Neuron (in vitro differentiated cells): ENCODE data around the gene CHST11.

Experiments used
- H2AFZ ChIP-seq: one replicate; pipeline ENCODE4 v1.6.1; 2013; ENCODE audit warnings: low read depth, mild to moderate bottlenecking, inconsistent platforms, low read length, moderate library complexity
- H3K27me3 ChIP-seq: one replicate; pipeline ENCODE4 v1.6.1; 2013; ENCODE audit warnings: low read length; ENCODE audit not compliant: insufficient read depth
- H3K36me3 ChIP-seq: one replicate; pipeline ENCODE4 v1.6.1; 2013; ENCODE audit warnings: low read length; ENCODE audit not compliant: insufficient read depth
- H3K4me1 ChIP-seq: one replicate; pipeline ENCODE4 v1.6.1; 2013; ENCODE audit warnings: low read length; ENCODE audit not compliant: insufficient read depth
- H3K4me3 ChIP-seq: 2 replicates; pipeline ENCODE4 v1.5.1; 2013; ENCODE audit warnings: mild to moderate bottlenecking, low read length, moderate library complexity
- H3K9me3 ChIP-seq: one replicate; pipeline ENCODE4 v1.6.1; 2013; ENCODE audit warnings: low read length

Gene CHST11

DNA sequence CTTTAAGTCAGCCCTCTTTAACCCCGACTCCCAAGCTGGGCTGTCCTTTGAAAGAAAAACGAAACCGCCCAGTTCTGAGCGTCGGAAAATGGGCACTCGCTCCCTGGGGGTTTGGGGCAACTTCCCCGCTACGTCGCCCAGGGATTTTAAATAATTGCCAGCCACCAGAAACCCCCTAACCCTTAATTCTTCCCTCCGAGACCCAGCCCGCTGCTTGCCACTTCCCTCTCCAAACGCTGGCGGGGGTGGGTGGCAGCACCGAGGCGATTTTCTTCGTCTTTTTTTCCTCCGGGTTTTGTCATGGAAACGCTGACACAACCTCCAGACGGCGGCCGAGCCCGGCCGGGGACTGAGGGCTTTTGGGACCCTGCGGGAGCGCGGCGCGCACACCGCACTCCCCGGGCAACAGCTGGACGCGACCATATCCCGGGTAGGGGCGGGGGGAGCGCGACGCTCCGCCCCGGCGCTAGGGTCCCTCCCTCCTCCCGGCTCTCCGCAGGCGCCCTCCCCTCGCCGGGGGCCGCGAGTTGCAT lies at the start of gene CHST11:
Gene CHST11 (plus strand): TSS at position 532 of the 533 bp plus-strand sequence.
- peak within 1 kb of the TSS; percentile 90 for H2AFZ ChIP-seq
- H3K27me3 ChIP-seq = no peaks in the 10 kb centered on the region
- peaks cover 30% of the 10 kb centered on the region for H3K4me1 ChIP-seq
- H3K36me3 ChIP-seq = no peaks in the 10 kb centered on the region
- H3K9me3 ChIP-seq = no peaks in the 10 kb centered on the region
- H3K4me3 ChIP-seq = peak within 1 kb of the TSS; percentile 74

DNA sequence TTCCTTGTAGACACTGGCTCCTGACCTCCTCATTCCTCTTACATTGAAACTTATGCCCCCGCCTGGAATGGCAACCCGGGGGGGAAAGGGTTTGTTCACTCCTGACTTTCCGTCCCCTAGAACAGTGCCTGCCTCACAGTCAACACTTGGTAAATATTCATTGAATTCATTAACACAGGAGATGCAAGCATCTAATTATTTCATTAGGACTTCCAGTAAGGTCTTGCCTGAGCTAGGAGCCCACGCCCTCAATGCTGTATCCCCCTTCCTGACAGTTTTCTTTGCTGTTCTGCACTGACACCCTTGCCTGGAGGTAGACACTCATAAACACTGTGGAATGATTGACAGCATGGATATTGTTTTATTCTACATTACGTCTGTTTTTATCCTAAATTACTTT lies 49.3 kb upstream of the CHST11 start:
- no peaks in the 10 kb centered on the region for H3K36me3 ChIP-seq
- H3K4me3 ChIP-seq = no peak overlapping the region
- no peak overlapping the region for H2AFZ ChIP-seq
- H3K4me1 ChIP-seq = no peaks in the 10 kb centered on the region
- no peaks in the 10 kb centered on the region for H3K9me3 ChIP-seq
- no peaks in the 10 kb centered on the region for H3K27me3 ChIP-seq

DNA sequence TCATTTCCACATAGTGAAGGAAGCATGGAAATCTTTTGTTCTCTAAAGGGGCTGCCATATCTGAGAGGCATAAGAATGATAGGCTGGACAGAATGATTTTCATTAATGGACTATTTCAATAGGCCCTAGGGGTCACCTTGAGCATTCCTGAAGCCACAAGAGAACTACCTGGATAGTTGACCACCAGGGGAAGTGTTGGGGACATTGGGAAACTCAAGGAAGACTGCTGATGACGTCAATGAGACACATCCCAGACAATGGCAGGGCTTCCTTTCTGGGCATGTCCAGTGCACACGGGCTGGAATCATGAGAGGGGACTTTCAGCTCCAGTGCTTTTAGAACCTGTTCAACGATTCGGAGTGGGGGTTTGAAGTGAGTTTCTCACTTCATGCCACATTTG lies 48.8 kb upstream of the CHST11 start:
- H2AFZ ChIP-seq = no peak overlapping the region
- no peaks in the 10 kb centered on the region for H3K4me1 ChIP-seq
- no peaks in the 10 kb centered on the region for H3K36me3 ChIP-seq
- H3K4me3 ChIP-seq = no peak overlapping the region
- H3K9me3 ChIP-seq = no peaks in the 10 kb centered on the region
- no peaks in the 10 kb centered on the region for H3K27me3 ChIP-seq

DNA sequence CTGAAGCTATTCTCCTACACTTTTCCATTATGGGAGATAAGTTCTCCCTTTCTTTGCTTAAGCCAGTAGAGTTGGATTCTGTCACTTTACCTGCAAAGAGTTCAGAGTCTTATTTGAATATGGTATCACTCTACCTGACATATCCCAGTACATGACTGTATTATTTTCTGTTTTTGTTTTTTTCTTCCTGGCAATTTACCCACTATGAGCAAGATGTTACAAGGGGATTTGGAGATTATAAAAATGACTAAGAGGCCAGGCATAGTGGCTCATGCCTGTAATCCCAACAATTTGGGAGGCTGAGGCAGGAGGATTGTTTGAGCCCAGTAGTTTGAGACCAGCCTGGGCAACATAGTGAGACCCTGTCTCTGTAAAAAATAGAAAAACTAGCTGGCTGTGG lies 46.4 kb upstream of the CHST11 start:
- Histone ChIP-seq H3K27me3 (peaks cover under 1% of the 10 kb centered on the region), H3K4me3 (no peak overlapping the region), H3K9me3 (no peaks in the 10 kb centered on the region), H2AFZ (no peak overlapping the region), H3K36me3 (no peaks in the 10 kb centered on the region), H3K4me1 (no peaks in the 10 kb centered on the region)

DNA sequence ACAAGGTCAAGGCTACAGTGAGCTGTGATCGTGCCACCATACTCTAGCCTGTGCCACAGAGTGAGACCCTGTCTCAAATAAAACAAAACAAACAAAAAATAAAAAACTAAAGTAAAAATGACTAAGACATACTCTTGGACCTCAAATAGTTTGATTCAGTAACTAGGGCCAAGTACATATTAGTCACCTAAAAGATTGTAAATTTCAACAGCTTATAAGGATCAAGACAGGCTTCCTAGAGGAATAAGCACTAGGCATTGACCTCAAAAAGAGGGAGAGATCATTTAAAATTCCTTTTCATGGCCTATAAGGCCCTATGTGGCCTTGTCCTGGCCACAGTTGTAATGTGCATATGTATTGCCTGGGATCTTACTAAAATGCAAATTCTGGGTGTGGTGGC lies 46.0 kb upstream of the CHST11 start:
- no peaks in the 10 kb centered on the region for H3K36me3 ChIP-seq

DNA sequence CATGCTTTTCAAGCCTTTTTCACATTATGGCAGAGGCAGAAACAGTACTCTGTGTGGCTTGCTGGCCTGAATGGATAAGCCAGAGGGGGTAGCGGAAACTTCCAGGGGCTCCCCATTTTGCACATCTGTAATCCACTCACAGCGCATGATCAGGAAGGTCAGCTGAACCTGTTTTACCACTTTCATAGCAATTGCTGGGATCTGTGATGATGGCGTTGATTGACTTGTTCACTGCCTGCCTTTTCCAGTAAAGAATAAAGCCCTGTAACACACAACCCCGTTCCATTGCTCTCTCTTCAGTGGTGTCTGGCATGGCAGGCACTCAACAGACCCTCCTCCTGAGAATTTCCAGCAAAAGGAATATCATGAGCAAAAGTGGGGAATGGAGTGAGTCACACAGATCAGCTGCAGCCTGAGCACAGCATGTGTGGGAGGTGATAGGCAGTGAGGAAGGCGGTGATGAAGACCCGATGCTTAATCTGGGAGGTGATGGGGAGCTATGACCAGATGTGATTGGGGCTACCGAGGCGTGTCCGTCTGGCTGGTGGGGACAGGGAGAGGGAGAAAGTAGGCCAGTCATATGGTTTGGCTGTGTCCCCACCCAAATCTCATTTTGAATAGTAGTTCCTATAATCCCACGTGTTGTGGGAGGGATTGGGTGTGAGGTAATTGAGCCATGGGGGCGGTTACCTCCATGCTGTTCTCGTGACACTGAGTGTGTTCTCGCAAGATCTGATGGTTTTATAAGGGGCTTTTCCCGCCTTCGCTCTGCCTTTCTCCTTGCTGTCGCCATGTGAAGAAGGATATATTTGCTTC lies 44.7 kb upstream of the CHST11 start:
- no peaks in the 10 kb centered on the region for H3K36me3 ChIP-seq
- peaks cover 8% of the 10 kb centered on the region for H3K27me3 ChIP-seq
- H3K9me3 ChIP-seq = no peaks in the 10 kb centered on the region
- H3K4me3 ChIP-seq = no peak overlapping the region
- no peaks in the 10 kb centered on the region for H3K4me1 ChIP-seq
- H2AFZ ChIP-seq = no peak overlapping the region

More for the DNA sequence above, 46.0 kb upstream of the CHST11 start:
- Histone ChIP-seq H2AFZ (no peak overlapping the region), H3K4me3 (no peak overlapping the region), H3K9me3 (no peaks in the 10 kb centered on the region), H3K4me1 (no peaks in the 10 kb centered on the region), H3K27me3 (peaks cover 5% of the 10 kb centered on the region)

DNA sequence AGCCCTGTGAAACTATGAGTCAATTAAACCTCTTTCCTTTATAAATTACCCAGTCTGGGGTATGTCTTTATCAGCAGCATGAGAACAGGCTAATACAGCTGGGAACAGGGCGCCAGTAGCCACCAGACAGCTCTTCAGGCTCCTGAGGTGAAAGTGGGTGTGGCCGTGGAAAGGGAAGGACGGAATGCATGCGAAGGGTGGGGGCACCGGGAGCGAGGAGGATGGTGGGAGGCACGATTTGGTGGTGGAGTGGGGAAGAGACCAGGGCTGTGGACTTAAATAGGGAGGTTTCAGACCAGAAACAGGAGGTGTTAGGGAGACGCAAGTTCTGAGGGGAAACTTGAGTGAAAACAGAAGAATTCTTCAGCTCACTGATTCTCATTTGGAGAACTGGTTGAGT lies 44.1 kb upstream of the CHST11 start:
- Histone ChIP-seq H3K9me3 (no peaks in the 10 kb centered on the region), H2AFZ (no peak overlapping the region), H3K4me3 (no peak overlapping the region), H3K27me3 (peaks cover 8% of the 10 kb centered on the region), H3K36me3 (no peaks in the 10 kb centered on the region), H3K4me1 (no peaks in the 10 kb centered on the region)

DNA sequence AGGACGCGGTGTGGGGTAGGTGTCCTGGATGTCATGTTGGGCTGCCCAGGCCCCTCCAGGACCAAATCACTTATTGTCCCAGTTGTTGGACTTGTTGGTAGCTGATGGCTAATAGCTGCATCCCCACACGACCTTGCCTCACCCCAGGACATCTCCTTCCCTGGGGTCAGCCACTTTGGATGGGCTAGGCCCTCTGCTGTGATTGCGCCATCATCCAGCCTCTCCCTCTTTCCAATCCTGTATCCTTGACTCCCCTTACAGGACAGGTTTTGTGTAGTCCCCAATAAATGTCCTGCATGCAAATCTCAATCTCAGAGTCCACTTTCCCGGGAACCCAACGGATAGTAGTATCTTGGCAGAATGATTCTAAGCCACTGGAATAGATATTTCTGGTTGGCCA lies 43.4 kb upstream of the CHST11 start:
- Histone ChIP-seq H2AFZ (no peak overlapping the region), H3K36me3 (no peaks in the 10 kb centered on the region), H3K27me3 (peaks cover 8% of the 10 kb centered on the region), H3K4me1 (no peaks in the 10 kb centered on the region), H3K4me3 (no peak overlapping the region), H3K9me3 (no peaks in the 10 kb centered on the region)

DNA sequence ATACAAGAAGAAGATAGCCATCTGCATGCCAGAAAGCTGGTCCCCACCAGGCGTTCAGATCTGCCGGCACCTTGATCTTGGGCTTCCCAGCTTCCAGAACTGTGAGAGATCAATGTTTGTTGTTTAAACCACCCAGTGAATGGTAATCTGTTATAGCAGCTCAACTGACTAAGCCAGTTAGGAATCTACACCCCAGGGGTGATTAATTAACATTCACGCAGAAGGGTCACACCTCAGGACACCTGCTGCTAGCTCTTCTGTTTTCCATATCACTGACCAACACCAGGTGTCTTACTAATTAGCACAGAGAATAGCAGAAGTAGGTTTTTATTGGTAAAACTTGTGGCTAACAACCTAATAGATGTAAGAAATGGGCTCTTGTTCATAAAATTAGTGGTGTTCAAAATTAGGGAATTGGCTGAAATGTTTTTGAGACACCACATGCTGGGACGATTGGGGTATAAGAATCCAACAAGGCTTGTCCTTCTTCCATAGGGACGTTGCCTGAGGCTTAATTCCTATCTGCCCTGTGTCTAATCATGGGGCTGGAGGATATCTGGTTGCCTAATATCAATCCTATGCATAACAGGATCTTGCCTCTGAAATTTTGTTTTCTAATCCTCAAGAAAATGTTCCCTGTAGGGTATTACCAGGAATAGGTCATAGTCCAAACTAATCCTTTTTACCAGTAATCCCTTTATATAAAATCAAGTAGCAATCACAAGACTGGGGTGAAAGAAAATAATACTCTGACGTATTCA lies 42.0 kb upstream of the CHST11 start:
- H3K36me3 ChIP-seq = no peaks in the 10 kb centered on the region
- H3K4me1 ChIP-seq = no peaks in the 10 kb centered on the region
- H2AFZ ChIP-seq = no peak overlapping the region
- H3K27me3 ChIP-seq = peaks cover 8% of the 10 kb centered on the region
- no peak overlapping the region for H3K4me3 ChIP-seq
- no peaks in the 10 kb centered on the region for H3K9me3 ChIP-seq

DNA sequence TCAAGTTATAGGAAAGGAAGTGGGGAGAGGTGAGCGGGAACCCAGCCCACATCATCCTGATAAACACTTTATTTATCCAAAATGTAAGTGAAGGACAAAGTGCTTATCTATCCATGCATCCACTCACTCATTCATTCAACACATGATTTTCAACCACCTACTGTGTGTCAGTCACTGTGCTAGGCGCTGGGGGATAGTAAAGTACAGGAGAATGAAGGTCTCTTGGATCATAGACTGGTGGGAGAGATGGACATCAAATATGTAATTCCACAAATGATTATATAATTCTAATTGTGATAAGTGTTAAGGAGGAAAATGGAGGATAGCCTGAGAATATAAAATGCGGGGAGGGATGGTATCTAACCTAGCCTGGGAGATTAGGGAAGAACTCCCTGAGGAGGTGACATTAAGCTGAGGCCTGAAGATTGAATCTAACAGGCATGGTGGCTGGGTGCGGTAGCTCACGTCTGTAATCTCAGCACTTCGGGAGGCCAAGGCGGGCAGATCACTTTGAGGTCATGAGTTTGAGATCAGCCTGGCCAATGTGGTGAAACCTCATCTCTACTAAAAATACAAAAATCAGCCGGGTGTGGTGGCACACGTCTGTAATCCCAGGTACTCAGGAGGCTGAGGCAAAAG lies 41.3 kb upstream of the CHST11 start:
- H2AFZ ChIP-seq = no peak overlapping the region
- H3K4me3 ChIP-seq = no peak overlapping the region
- H3K27me3 ChIP-seq = peaks cover 8% of the 10 kb centered on the region
- H3K9me3 ChIP-seq = no peaks in the 10 kb centered on the region
- no peaks in the 10 kb centered on the region for H3K4me1 ChIP-seq
- H3K36me3 ChIP-seq = no peaks in the 10 kb centered on the region

DNA sequence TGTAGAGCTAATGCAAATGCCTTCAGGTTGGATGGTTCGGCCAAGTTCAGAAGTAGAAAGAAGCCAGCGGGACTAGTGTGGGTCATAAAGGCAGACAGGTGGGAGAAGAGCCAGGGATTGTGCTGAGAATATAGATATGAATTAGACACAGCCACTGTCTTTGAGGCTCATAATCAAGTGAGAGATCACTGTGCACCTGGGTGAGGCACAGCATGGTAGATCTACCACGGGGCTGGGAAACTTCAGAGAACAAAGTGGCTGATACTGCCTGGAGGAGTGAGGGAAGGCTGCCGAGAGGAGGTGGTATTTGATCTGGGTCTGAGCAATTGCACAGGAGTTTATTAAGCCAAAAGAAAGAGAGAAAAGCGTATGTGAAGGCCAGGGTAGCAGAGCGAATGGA lies 40.6 kb upstream of the CHST11 start:
- Histone ChIP-seq H3K9me3 (no peaks in the 10 kb centered on the region), H2AFZ (no peak overlapping the region), H3K27me3 (peaks cover 8% of the 10 kb centered on the region), H3K4me1 (no peaks in the 10 kb centered on the region), H3K36me3 (no peaks in the 10 kb centered on the region), H3K4me3 (no peak overlapping the region)

DNA sequence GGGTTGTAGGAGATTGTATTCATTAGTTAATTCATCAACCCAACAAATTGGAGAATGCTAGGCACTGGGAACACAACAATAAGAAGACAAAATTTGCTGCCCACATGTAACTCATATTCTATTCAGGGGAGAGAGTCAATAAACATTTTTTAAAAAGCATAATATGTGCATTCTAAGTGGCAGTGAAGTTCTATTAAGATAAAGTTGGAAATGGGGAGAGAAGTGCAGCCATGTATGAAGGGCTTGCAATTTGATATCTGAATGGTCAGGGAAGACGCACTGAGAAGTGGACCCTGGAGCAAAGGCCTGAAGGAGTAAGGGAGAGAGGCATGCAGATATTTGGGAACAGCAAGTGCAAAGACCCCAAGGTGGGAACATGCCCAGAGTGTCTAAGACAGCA lies 40.2 kb upstream of the CHST11 start:
- H2AFZ ChIP-seq = no peak overlapping the region
- H3K4me3 ChIP-seq = no peak overlapping the region
- no peaks in the 10 kb centered on the region for H3K4me1 ChIP-seq
- H3K36me3 ChIP-seq = no peaks in the 10 kb centered on the region
- H3K9me3 ChIP-seq = no peaks in the 10 kb centered on the region
- H3K27me3 ChIP-seq = peaks cover 8% of the 10 kb centered on the region

DNA sequence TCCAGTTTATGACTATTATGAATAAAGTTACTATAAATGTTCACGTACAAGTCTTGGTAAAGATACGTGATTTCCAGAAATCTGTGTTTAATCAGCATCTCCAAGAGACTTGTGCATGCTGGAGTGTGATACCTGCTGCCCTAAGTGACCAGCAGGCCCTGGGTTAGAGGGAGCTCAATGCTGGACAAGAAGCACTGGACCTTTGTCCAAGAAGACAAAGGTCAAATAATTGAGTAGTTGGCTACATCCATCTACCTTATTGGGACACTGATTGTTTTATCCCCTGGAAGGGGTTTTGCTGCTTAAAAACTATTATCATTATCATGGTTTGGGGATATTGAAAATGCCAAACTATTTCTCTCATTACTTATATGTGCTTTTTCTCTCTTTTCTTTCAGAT lies 37.0 kb upstream of the CHST11 start:
- no peaks in the 10 kb centered on the region for H3K9me3 ChIP-seq
- H3K4me3 ChIP-seq = no peak overlapping the region
- H3K36me3 ChIP-seq = no peaks in the 10 kb centered on the region
- H2AFZ ChIP-seq = no peak overlapping the region
- no peaks in the 10 kb centered on the region for H3K4me1 ChIP-seq
- H3K27me3 ChIP-seq = peaks cover 8% of the 10 kb centered on the region
